AG10803 (cell line): Measurements from ENCODE around the gene CBL.

Source experiments
- DNase-seq: peaks from one replicate; pipeline ENCODE4 v3.0.0; 2010; ENCODE audit warnings: low read depth
- H3K4me3 ChIP-seq: 2 replicates; pipeline ENCODE4 v1.5.1; 2011; ENCODE audit warnings: mild to moderate bottlenecking, low read length, control low read depth
- TF ChIP-seq, protein P1 (sequence below): conservative IDR thresholded peaks from 2 replicates; pipeline ENCODE4 v1.5.1; 2011; ENCODE audit warnings: mild to moderate bottlenecking, low read length, control low read depth, inconsistent platforms

CBL gene

DNA sequence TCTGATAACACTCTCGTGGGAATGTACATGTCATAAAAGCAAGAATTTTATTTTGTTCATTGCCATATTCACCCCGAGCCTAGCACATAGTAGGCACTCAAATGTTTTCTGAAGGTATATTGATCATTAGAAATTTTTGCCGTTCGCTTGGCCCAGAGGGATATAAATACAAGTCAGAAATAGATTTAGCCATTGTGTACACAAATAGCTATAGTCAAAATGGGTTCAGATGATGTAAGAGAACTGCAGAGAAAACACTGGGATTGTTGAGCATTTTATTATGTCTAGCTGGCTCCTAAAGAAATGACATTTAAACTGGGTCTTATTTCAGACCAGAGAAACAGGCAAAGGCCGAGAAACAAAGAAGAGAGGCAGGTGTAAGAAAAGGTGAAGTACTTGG, 61.5 kb downstream of the CBL start:
- TF ChIP-seq, protein P1, sequence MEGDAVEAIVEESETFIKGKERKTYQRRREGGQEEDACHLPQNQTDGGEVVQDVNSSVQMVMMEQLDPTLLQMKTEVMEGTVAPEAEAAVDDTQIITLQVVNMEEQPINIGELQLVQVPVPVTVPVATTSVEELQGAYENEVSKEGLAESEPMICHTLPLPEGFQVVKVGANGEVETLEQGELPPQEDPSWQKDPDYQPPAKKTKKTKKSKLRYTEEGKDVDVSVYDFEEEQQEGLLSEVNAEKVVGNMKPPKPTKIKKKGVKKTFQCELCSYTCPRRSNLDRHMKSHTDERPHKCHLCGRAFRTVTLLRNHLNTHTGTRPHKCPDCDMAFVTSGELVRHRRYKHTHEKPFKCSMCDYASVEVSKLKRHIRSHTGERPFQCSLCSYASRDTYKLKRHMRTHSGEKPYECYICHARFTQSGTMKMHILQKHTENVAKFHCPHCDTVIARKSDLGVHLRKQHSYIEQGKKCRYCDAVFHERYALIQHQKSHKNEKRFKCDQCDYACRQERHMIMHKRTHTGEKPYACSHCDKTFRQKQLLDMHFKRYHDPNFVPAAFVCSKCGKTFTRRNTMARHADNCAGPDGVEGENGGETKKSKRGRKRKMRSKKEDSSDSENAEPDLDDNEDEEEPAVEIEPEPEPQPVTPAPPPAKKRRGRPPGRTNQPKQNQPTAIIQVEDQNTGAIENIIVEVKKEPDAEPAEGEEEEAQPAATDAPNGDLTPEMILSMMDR = no peak
- no peak for DNase-seq
- no peak overlapping the region for H3K4me3 ChIP-seq

- no peak overlapping the region for H3K4me3 ChIP-seq
- TF ChIP-seq, protein P1 = no peak
These were observed 67.6 kb downstream of the CBL start for GRCh38 chr11:119273721-119274120.

GRCh38 chr11:119277660-119278059, 71.5 kb downstream of the CBL start:
- no peak overlapping the region for H3K4me3 ChIP-seq
- DNase-seq = no peak
- TF ChIP-seq, protein P1 = no peak

More at GRCh38 chr11:119273721-119274120, 67.6 kb downstream of the CBL start:
- no peak for DNase-seq

DNA sequence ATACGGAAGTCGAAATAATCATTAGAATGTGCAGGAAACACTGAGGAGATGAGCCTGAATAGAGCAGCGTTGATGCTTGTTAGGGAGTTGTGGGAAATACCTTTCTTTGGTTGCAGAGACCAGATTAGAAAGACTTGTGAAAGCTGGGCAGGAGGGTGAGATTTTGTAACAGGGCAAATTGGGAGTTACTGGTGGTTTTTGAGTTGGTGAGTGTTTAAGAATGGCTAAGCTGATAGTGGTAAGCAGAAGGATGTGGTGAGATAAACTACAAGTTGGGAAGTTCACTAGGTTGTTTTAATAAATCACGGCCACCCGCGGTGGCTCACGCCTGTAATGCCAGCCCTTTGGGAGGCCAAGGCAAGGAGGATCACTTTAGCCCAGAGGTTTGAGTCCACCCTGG, 76.4 kb downstream of the CBL start:
- TF ChIP-seq, protein P1 = no peak
- DNase-seq = no peak
- H3K4me3 ChIP-seq = no peak overlapping the region

DNA sequence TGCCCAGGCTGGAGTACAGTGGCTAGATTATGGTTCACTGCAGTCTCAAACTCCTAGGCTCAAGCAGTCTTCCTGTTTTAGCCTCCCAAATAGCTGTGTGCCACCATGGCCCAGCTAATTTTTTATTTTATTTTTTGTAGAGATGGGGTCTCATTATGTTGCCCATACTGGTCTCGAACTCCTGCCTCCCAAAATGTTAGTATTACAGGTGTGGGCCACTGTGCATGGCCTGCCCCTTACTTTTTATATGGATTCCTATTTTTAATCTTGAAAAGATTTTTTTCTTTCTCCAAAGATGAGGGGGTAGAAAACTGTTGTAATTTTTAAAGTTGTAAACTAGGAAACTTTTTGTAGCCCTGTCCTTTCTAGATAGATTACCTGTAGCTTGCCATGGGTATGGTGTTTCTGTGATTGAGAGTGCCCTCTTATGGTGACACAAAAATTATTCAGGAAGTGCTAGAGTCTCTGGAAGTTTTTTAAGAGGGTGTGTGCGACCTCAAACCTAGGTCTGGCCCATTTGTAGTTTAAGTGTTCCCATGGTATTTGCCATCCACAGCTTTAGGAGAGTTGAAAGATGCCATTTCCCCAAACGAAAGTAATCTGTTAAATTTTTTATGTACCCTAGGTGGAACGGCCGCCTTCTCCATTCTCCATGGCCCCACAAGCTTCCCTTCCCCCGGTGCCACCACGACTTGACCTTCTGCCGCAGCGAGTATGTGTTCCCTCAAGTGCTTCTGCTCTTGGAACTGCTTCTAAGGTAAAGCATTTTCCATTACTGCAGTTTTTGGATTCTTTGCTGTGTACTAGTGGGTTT, 78.4 kb downstream of the CBL start:
- DNase-seq = peak; percentile 45
- H3K4me3 ChIP-seq = no peak overlapping the region
- TF ChIP-seq, protein P1 = peak; percentile 50

DNA sequence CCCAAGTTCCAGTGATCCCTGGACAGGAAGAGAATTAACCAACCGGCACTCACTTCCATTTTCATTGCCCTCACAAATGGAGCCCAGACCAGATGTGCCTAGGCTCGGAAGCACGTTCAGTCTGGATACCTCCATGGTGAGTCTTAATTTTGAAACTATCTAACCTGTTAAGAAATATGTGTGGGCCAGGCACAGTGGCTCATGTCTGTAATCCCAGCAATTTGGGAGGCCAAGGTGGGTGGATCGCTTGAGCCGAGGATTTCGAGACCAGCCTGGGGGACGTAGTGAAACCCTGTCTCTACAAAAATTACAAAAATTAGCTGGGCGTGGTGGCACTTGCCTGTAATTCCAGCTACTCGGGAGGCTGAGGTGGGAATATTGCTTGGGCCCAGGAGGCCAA, 79.3 kb downstream of the CBL start:
- no peak overlapping the region for H3K4me3 ChIP-seq
- no peak for DNase-seq
- TF ChIP-seq, protein P1 = no peak

GRCh38 chr11:119288219-119288618, 82.1 kb downstream of the CBL start:
- no peak overlapping the region for H3K4me3 ChIP-seq
- TF ChIP-seq, protein P1 = no peak
- DNase-seq = no peak
